Parathyroid adenoma (tissue), 2 donors: ENCODE results near the gene RPS4Y2.

Experiments
- H2AFZ ChIP-seq: fragments of 300-600 bp; sonication (generic); one replicate; pipeline ENCODE4 v1.7.0; 2017; ENCODE audit warnings: antibody characterized with exemption, mild to moderate bottlenecking
- H3K27ac ChIP-seq: fragments of 300-600 bp; sonication (generic); one replicate; pipeline ENCODE4 v1.7.0; 2017
- H3K27me3 ChIP-seq: fragments of 300-600 bp; sonication (generic); one replicate; pipeline ENCODE4 v1.7.0; 2017; ENCODE audit warnings: low read length; ENCODE audit not compliant: control insufficient read depth, insufficient read depth
- H3K36me3 ChIP-seq: fragments of 300-600 bp; sonication (generic); one replicate; pipeline ENCODE4 v1.7.0; 2017; ENCODE audit warnings: low read length; ENCODE audit not compliant: control insufficient read depth, insufficient read depth
- H3K4me1 ChIP-seq: fragments of 300-600 bp; sonication (generic); one replicate; pipeline ENCODE4 v1.7.0; 2017; ENCODE audit warnings: control low read depth
- H3K4me2 ChIP-seq: fragments of 300-600 bp; sonication (generic); one replicate; pipeline ENCODE4 v1.7.0; 2017; ENCODE audit warnings: low read length
- H3K4me3 ChIP-seq: fragments of 300-600 bp; sonication (generic); one replicate; pipeline ENCODE4 v1.7.0; 2017; ENCODE audit warnings: low read depth, low read length
- H3K79me2 ChIP-seq: fragments of 300-600 bp; sonication (generic); one replicate; pipeline ENCODE4 v1.7.0; 2017; ENCODE audit warnings: control low read depth
- H3K9ac ChIP-seq: fragments of 300-600 bp; sonication (generic); one replicate; pipeline ENCODE4 v1.7.0; 2017; ENCODE audit warnings: mild to moderate bottlenecking
- H3K9me3 ChIP-seq: fragments of 300-600 bp; sonication (generic); one replicate; pipeline ENCODE4 v1.7.0; 2017; ENCODE audit warnings: low read length; ENCODE audit not compliant: control insufficient read depth
- TF ChIP-seq, protein P1 (sequence below): fragments of 300-600 bp; sonication (generic); IDR thresholded peaks from one replicate; pipeline ENCODE4 v1.7.0; 2017; ENCODE audit warnings: antibody characterized with exemption, mild to moderate bottlenecking
- donor health status: primary hyperparathyroidism.

RPS4Y2 gene

DNA sequence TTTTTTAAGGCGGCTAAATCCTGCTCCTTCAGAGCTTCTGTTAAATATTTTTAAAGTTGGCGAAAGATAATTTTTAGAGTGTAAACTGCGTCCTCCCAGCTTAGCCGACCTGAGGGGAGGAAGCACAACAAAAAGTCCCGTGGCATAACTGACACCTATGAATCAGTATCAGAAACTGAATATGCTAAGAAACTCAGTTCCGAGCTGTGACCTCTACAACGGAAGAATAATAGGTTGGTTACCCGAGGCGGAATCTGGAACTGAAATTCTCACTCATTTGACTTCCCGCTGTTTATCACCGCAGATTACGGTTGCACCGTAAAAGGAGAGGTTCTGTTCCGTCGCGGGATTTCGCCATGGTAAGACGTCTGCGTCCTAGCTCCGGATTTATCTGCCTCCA lies at the start of gene RPS4Y2:
RPS4Y2 (plus strand) TSS at position 301 of the 400 bp plus-strand sequence; CDS start at position 357, 56 bp downstream.
- Histone ChIP-seq H3K27ac (no peak within 1 kb of the TSS), H3K4me1 (no peaks in the 10 kb centered on the region), H3K27me3 (no peaks in the 10 kb centered on the region), H3K79me2 (no peaks in the 10 kb centered on the region), H2AFZ (no peak within 1 kb of the TSS), H3K9me3 (no peaks in the 10 kb centered on the region), H3K9ac (no peak within 1 kb of the TSS), H3K4me2 (no peak within 1 kb of the TSS), H3K36me3 (no peaks in the 10 kb centered on the region), H3K4me3 (no peak within 1 kb of the TSS)
- TF ChIP-seq, protein P1, sequence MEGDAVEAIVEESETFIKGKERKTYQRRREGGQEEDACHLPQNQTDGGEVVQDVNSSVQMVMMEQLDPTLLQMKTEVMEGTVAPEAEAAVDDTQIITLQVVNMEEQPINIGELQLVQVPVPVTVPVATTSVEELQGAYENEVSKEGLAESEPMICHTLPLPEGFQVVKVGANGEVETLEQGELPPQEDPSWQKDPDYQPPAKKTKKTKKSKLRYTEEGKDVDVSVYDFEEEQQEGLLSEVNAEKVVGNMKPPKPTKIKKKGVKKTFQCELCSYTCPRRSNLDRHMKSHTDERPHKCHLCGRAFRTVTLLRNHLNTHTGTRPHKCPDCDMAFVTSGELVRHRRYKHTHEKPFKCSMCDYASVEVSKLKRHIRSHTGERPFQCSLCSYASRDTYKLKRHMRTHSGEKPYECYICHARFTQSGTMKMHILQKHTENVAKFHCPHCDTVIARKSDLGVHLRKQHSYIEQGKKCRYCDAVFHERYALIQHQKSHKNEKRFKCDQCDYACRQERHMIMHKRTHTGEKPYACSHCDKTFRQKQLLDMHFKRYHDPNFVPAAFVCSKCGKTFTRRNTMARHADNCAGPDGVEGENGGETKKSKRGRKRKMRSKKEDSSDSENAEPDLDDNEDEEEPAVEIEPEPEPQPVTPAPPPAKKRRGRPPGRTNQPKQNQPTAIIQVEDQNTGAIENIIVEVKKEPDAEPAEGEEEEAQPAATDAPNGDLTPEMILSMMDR: no peak

DNA sequence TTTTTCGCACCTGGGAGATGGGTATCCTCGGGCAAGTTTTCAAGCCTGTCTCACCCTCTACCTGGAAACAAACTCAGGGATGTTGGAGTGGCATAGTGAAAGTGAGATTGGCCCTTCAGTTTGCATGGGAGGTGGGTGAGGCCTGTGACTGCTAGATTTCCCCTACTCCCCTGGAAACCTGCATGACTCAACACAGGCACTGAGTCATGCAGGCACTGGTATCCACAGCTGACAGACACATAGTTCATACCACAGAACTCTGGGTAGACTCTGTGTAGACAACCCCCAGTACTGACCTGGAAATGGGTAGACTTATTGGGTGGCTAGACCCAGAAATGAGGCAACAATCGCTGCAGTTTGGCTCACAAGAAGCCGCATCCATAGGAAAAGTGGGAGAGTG lies 41.5 kb upstream of the RPS4Y2 start:
- TF ChIP-seq, protein P1: no peak
- Histone ChIP-seq H3K27ac (no peak overlapping the region), H3K4me1 (no peaks in the 10 kb centered on the region), H3K4me3 (no peak overlapping the region), H3K79me2 (no peaks in the 10 kb centered on the region), H3K9ac (no peak overlapping the region), H3K9me3 (no peaks in the 10 kb centered on the region), H2AFZ (no peak overlapping the region), H3K4me2 (no peak overlapping the region), H3K36me3 (no peaks in the 10 kb centered on the region), H3K27me3 (no peaks in the 10 kb centered on the region)

DNA sequence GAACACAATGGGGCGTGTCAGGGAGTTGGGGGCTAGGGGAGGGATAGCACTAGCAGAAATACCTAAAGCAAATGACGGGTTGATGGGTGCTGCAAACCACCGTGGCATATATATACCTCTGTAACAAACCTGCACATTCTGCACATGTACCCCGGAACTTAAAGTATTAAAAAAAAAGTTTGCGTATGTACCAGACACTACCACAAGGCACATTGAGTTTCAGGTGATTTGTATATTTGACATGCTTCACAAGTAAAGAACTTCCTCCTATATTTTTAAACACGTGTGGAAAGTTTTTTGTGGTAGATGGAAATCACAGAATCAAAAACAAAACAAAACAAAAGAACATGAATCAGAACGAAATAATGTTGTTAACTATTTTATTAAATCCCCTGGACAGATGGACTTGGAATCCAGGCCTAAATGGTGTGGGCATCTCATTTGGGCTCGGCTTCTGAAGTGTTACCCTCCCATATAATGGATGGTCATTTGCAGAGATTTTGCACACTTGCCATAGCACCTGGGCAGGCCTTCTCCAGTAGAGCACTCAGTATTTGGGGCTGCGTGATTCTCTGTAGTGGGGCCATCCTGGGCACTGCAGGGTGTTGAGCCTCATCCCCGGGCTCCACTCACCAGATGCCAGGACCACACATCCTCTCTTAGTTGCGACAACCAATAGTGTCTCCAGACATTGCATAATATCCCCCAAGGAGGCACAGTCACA lies 29.6 kb upstream of the RPS4Y2 start:
- Histone ChIP-seq H3K9me3 (no peaks in the 10 kb centered on the region), H3K27ac (no peak overlapping the region), H3K27me3 (no peaks in the 10 kb centered on the region), H3K36me3 (no peaks in the 10 kb centered on the region), H3K4me3 (no peak overlapping the region), H2AFZ (no peak overlapping the region), H3K4me2 (no peak overlapping the region), H3K9ac (no peak overlapping the region), H3K79me2 (no peaks in the 10 kb centered on the region), H3K4me1 (no peaks in the 10 kb centered on the region)
- TF ChIP-seq, protein P1: no peak

DNA sequence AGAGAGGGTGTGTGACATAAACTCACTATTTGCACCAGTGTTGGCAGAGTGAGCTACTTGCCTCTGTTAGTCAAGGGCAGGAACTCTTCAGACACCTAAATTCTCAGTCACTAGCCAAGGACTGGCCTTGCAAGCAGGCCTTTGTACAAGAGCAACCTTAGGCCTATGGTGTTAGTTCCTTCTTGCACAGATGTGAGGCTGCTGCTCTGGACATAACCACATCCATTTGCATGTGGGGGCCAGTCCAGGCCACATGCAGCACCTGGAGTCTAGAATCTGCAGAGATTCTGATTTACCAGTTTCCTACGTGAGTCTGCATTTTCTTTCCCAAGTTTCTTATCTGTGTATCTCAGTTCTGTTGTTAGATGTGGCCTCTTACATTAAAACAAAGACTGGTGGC lies 20.7 kb upstream of the RPS4Y2 start:
- H3K9me3 ChIP-seq: no peaks in the 10 kb centered on the region
- H2AFZ ChIP-seq: no peak overlapping the region
- no peaks in the 10 kb centered on the region for H3K27me3 ChIP-seq
- H3K79me2 ChIP-seq: no peaks in the 10 kb centered on the region
- H3K9ac ChIP-seq: no peak overlapping the region
- H3K4me3 ChIP-seq: no peak overlapping the region
- no peak overlapping the region for H3K4me2 ChIP-seq
- TF ChIP-seq, protein P1: no peak
- H3K4me1 ChIP-seq: no peaks in the 10 kb centered on the region
- no peaks in the 10 kb centered on the region for H3K36me3 ChIP-seq
- no peak overlapping the region for H3K27ac ChIP-seq

DNA sequence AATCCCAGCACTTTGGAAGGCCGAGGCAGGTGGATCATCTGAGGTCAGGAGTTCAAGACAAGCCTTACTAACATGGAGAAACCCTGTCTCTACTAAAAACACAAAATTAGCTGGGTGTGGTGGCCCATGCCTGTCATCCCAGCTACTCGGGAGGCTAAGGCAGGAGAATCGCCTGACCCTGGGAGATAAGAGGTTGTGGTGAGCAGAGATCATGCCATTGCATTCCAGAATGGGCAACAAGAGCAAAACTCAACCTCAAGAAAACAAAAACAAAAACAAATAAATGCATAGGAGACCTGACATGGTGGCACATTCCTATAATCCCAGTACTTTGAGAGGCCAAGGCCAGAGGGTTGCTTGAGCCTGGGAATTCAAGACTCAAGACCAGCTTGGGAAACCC lies 16.1 kb upstream of the RPS4Y2 start:
- no peak overlapping the region for H3K4me3 ChIP-seq
- no peaks in the 10 kb centered on the region for H3K4me1 ChIP-seq
- H2AFZ ChIP-seq: no peak overlapping the region
- H3K27me3 ChIP-seq: no peaks in the 10 kb centered on the region
- no peaks in the 10 kb centered on the region for H3K36me3 ChIP-seq
- no peak overlapping the region for H3K27ac ChIP-seq
- H3K79me2 ChIP-seq: no peaks in the 10 kb centered on the region
- TF ChIP-seq, protein P1: no peak
- H3K4me2 ChIP-seq: no peak overlapping the region
- no peaks in the 10 kb centered on the region for H3K9me3 ChIP-seq
- H3K9ac ChIP-seq: no peak overlapping the region
